Neural progenitor cell (in vitro differentiated cells): ENCODE results near the gene NLGN2. TPM values are rescaled to one million over a fixed set of nuclear protein-coding genes. Genes with fewer than 3 reads are reported as not detected.

ENCODE experiments used
- DNase-seq: peaks from one replicate; pipeline ENCODE4 v3.0.0-alpha.2; 2016; ENCODE audit warnings: low spot score
- H2AFZ ChIP-seq: fragments of 200-600 bp; sonication (generic); replicated peaks from 2 replicates; pipeline ENCODE4 v1.6.1; 2016; ENCODE audit warnings: antibody characterized with exemption
- H3F3A ChIP-seq: fragments of 200-600 bp; sonication (generic); 2 replicates; pipeline ENCODE4 v1.6.1; 2016; ENCODE audit warnings: antibody characterized with exemption, low read depth
- H3K27ac ChIP-seq: fragments of 200-600 bp; sonication (generic); 2 replicates; pipeline ENCODE4 v1.5.1; 2016; ENCODE audit warnings: mild to moderate bottlenecking
- H3K27me3 ChIP-seq: fragments of 200-600 bp; sonication (generic); 2 replicates; pipeline ENCODE4 v1.6.1; 2016; ENCODE audit warnings: mild to moderate bottlenecking, moderate library complexity
- H3K36me3 ChIP-seq: fragments of 200-600 bp; sonication (generic); 2 replicates; pipeline ENCODE4 v1.5.1; 2016
- H3K4me1 ChIP-seq: fragments of 200-600 bp; sonication (generic); 2 replicates; pipeline ENCODE4 v1.6.1; 2016; ENCODE audit warnings: mixed run types
- H3K4me2 ChIP-seq: fragments of 200-600 bp; sonication (generic); 2 replicates; pipeline ENCODE4 v1.6.1; 2016
- H3K4me3 ChIP-seq: fragments of 200-600 bp; sonication (generic); 2 replicates; pipeline ENCODE4 v1.5.1; 2016
- H3K79me2 ChIP-seq: fragments of 200-600 bp; sonication (generic); 2 replicates; pipeline ENCODE4 v1.6.1; 2016; ENCODE audit warnings: low read depth
- H3K9ac ChIP-seq: fragments of 200-600 bp; sonication (generic); 2 replicates; pipeline ENCODE4 v1.6.1; 2016
- H3K9me3 ChIP-seq: fragments of 200-600 bp; sonication (generic); 2 replicates; pipeline ENCODE4 v1.5.1; 2016; ENCODE audit warnings: low read depth
- H4K20me1 ChIP-seq: fragments of 200-600 bp; sonication (generic); 2 replicates; pipeline ENCODE4 v1.6.1; 2016; ENCODE audit warnings: low read depth
- H3K27ac Mint-ChIP-seq: 3 replicates; pipeline ENCODE4 v1.8.0; 2021; ENCODE audit warnings: mixed read lengths
- H3K27me3 Mint-ChIP-seq: 2 replicates; pipeline ENCODE4 v1.8.0; 2022; ENCODE audit warnings: low read depth, mild to moderate bottlenecking, inconsistent platforms, moderate library complexity, mixed read lengths; ENCODE audit not compliant: insufficient read depth
- H3K36me3 Mint-ChIP-seq: 3 replicates; pipeline ENCODE4 v1.8.0; 2021; ENCODE audit warnings: mixed read lengths
- H3K4me1 Mint-ChIP-seq: 3 replicates; pipeline ENCODE4 v1.8.0; 2021; ENCODE audit warnings: mixed read lengths
- H3K4me3 Mint-ChIP-seq: 3 replicates; pipeline ENCODE4 v1.8.0; 2021; ENCODE audit warnings: mild to moderate bottlenecking, moderate library complexity, mixed read lengths
- H3K9me3 Mint-ChIP-seq: 3 replicates; pipeline ENCODE4 v1.8.0; 2020; ENCODE audit warnings: mixed read lengths
- CTCF ChIP-seq: fragments of 200-600 bp; sonication (generic); IDR thresholded peaks from 2 replicates; pipeline ENCODE4 v1.5.1; 2017; ENCODE audit warnings: antibody characterized with exemption, mild to moderate bottlenecking
- EZH2 ChIP-seq: fragments of 200-600 bp; sonication (generic); IDR thresholded peaks from 2 replicates; pipeline ENCODE4 v1.6.1; 2017; ENCODE audit warnings: antibody characterized with exemption, mild to moderate bottlenecking, moderate library complexity
- EZH2phosphoT487 ChIP-seq: fragments of 200-600 bp; sonication (generic); IDR thresholded peaks from 2 replicates; pipeline ENCODE4 v1.6.1; 2017; ENCODE audit warnings: antibody characterized with exemption
- total RNA-seq: library from RNA; depleted of rRNA; stranded (reverse); fragments of >200 nt; gene quantifications from 2 replicates; pipeline ENCODE4 v1.2.3, GENCODE V29; 2015; ENCODE audit warnings: low replicate concordance

NLGN2 gene
- total RNA-seq, 1 donor from 2014 or later, result 13.9 TPM

DNA sequence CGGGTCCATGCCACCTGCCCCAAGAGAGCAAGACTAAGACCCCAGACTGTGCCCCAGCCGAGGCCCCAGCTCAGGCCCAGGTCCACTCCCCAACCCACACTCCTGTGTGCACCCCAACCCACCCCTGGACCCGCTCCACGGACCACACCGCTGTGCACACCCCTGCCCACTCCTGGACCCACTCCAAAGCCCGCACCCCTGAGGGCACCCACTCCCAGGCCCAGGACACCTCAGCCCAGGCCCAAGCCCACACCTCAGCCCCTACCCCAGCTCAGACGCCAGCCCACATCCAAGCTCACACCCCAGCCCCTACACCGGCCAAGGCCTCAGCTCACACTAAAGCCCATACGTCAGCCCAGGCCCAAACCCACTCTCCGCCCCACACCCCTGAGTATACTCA is 22.1 kb downstream of the NLGN2 start:
- H3K36me3 Mint-ChIP-seq, result no peaks in the 10 kb centered on the region
- H3K4me1 Mint-ChIP-seq, result peaks cover 3% of the 10 kb centered on the region
- Histone ChIP-seq H3F3A (no peaks in the 10 kb centered on the region), H4K20me1 (no peaks in the 10 kb centered on the region), H3K79me2 (no peaks in the 10 kb centered on the region), H3K4me2 (no peak overlapping the region), H3K36me3 (no peaks in the 10 kb centered on the region), H3K27me3 (no peaks in the 10 kb centered on the region), H3K9ac (no peak overlapping the region), H3K27ac (no peak overlapping the region), H3K4me3 (no peak overlapping the region), H2AFZ (no peak overlapping the region), H3K4me1 (no peaks in the 10 kb centered on the region), H3K9me3 (no peaks in the 10 kb centered on the region)
- peaks cover 4% of the 10 kb centered on the region for H3K27me3 Mint-ChIP-seq
- H3K4me3 Mint-ChIP-seq, result no peak overlapping the region
- no peak for DNase-seq
- H3K9me3 Mint-ChIP-seq, result no peaks in the 10 kb centered on the region
- no peak overlapping the region for H3K27ac Mint-ChIP-seq
- TF ChIP-seq EZH2phosphoT487, result no peak
- no peak for TF ChIP-seq CTCF
- no peak for TF ChIP-seq EZH2

- no peak for DNase-seq
- Mint-ChIP-seq H3K4me1 (peaks cover 9% of the 10 kb centered on the region), H3K4me3 (no peak overlapping the region), H3K27ac (peak overlapping the region; percentile 31), H3K36me3 (no peaks in the 10 kb centered on the region), H3K9me3 (no peaks in the 10 kb centered on the region), H3K27me3 (peaks cover 11% of the 10 kb centered on the region)
- Histone ChIP-seq H3K9me3 (no peaks in the 10 kb centered on the region), H3K79me2 (no peaks in the 10 kb centered on the region), H3K9ac (no peak overlapping the region), H3K27me3 (peaks cover 10% of the 10 kb centered on the region), H3K36me3 (no peaks in the 10 kb centered on the region), H4K20me1 (no peaks in the 10 kb centered on the region), H3K4me2 (no peak overlapping the region), H3K27ac (no peak overlapping the region), H2AFZ (no peak overlapping the region), H3K4me1 (no peaks in the 10 kb centered on the region), H3K4me3 (no peak overlapping the region), H3F3A (peaks cover 10% of the 10 kb centered on the region)
- TF ChIP-seq EZH2, result no peak
- no peak for TF ChIP-seq CTCF
- no peak for TF ChIP-seq EZH2phosphoT487
These were observed 23.6 kb downstream of the NLGN2 start for GRCh38 chr17:7431231-7431630.

GRCh38 chr17:7432296-7432695 is 24.7 kb downstream of the NLGN2 start:
- Mint-ChIP-seq H3K9me3 (no peaks in the 10 kb centered on the region), H3K27ac (no peak overlapping the region), H3K36me3 (no peaks in the 10 kb centered on the region), H3K27me3 (peaks cover 18% of the 10 kb centered on the region), H3K4me1 (peaks cover 13% of the 10 kb centered on the region), H3K4me3 (peak overlapping the region; percentile 55)
- no peaks in the 10 kb centered on the region for H4K20me1 ChIP-seq
- no peak overlapping the region for H3K4me2 ChIP-seq
- no peaks in the 10 kb centered on the region for H3K79me2 ChIP-seq
- H3K27ac ChIP-seq, result no peak overlapping the region
- no peak for DNase-seq
- H3K36me3 ChIP-seq, result no peaks in the 10 kb centered on the region
- no peak overlapping the region for H2AFZ ChIP-seq
- peaks cover 19% of the 10 kb centered on the region for H3F3A ChIP-seq
- H3K4me1 ChIP-seq, result peaks cover 2% of the 10 kb centered on the region
- peaks cover 20% of the 10 kb centered on the region for H3K27me3 ChIP-seq
- H3K9ac ChIP-seq, result no peak overlapping the region
- TF ChIP-seq EZH2 (no peak), EZH2phosphoT487 (no peak), CTCF (no peak)
- H3K9me3 ChIP-seq, result no peaks in the 10 kb centered on the region
- no peak overlapping the region for H3K4me3 ChIP-seq
